Omental fat pad (tissue), 4 donors: ENCODE data around the gene UMODL1. TPM values are rescaled to one million over a fixed set of nuclear protein-coding genes. Genes with fewer than 3 reads are reported as not detected.

ENCODE experiments used
- ATAC-seq: fragments of 150-250 bp; one replicate; pipeline ENCODE4 v1.9.1; 2016; ENCODE audit warnings: mild to moderate bottlenecking, moderate library complexity; ENCODE audit not compliant: low FRiP score
- DNase-seq: peaks from one replicate; pipeline ENCODE4 v3.0.0-alpha.2; 2019; ENCODE audit warnings: low spot score
- CTCF ChIP-seq, 3 donors: fragments of 450-650 bp; IDR thresholded peaks; one replicate each; pipeline ENCODE4 v1.5.1; 2016 to 2017; ENCODE audit warnings: antibody characterized with exemption in 3 of 3, mild to moderate bottlenecking in 3 of 3, moderate library complexity in 2 of 3
- total RNA-seq, 4 donors: library from RNA; depleted of rRNA; stranded (reverse); fragments of >200 nt; gene quantifications; one replicate each; pipeline ENCODE4 v1.1.0, GENCODE V29; 2016

Gene UMODL1
- total RNA-seq, 4 donors from 2014 or later = not detected

- ATAC-seq (no peak), DNase-seq (no peak)
- no peak for TF ChIP-seq CTCF (IDR thresholded peaks at IDR 0.05)
Observed at GRCh38 chr21:42084079-42084478, 13.0 kb downstream of the UMODL1 start.

- no peak for ATAC-seq
- no peak for DNase-seq
- TF ChIP-seq CTCF (IDR thresholded peaks at IDR 0.05) = no peak
Observed at GRCh38 chr21:42085246-42086077, 14.3 kb downstream of the UMODL1 start.

- no peak for DNase-seq
- TF ChIP-seq CTCF (IDR thresholded peaks at IDR 0.05) = no peak
- ATAC-seq = no peak
Observed at GRCh38 chr21:42086969-42087368, 15.9 kb downstream of the UMODL1 start.

GRCh38 chr21:42088148-42088547, 17.0 kb downstream of the UMODL1 start:
- no peak for DNase-seq
- TF ChIP-seq CTCF (IDR thresholded peaks at IDR 0.05) = no peak
- ATAC-seq = no peak

- DNase-seq (no peak), ATAC-seq (no peak)
- no peak for TF ChIP-seq CTCF (IDR thresholded peaks at IDR 0.05)
Observed at GRCh38 chr21:42088658-42089057, 17.5 kb downstream of the UMODL1 start.

DNA sequence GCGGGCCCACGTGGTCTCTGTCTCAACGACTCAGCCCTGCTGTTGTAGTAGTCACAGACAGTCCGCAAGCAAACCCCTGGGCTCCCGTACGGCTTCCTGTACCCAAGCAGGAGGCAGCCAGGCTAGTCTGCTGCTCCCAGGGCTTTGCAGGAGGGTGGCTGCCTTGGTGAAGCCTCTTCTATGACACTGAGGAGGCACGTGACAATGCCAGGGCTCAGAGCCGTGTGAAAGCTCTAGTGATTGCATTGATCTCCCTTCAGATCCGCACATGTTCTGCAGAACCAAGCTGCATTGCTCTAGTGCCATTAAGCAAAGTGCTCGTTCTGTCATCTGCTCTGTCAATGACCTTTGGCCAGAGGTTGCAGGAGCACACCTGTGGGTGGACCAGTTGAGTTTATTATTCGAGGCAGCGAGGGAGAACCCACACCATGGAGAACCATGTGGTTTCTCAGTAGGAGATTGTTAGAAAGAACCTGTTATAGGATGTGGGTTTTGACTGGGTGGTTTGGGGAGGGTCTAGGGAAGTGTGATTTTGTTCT, 18.0 kb downstream of the UMODL1 start:
- no peak for ATAC-seq
- DNase-seq = no peak
- TF ChIP-seq CTCF (IDR thresholded peaks at IDR 0.05) = no peak
